ENCODE results near the gene TUBB4B.
"Not testable (repeated sequence)": the region's sequence is repeated elsewhere in the genome, so short reads cannot be mapped to it uniquely, and the experiment has no call there.

The TUBB4B gene

DNA sequence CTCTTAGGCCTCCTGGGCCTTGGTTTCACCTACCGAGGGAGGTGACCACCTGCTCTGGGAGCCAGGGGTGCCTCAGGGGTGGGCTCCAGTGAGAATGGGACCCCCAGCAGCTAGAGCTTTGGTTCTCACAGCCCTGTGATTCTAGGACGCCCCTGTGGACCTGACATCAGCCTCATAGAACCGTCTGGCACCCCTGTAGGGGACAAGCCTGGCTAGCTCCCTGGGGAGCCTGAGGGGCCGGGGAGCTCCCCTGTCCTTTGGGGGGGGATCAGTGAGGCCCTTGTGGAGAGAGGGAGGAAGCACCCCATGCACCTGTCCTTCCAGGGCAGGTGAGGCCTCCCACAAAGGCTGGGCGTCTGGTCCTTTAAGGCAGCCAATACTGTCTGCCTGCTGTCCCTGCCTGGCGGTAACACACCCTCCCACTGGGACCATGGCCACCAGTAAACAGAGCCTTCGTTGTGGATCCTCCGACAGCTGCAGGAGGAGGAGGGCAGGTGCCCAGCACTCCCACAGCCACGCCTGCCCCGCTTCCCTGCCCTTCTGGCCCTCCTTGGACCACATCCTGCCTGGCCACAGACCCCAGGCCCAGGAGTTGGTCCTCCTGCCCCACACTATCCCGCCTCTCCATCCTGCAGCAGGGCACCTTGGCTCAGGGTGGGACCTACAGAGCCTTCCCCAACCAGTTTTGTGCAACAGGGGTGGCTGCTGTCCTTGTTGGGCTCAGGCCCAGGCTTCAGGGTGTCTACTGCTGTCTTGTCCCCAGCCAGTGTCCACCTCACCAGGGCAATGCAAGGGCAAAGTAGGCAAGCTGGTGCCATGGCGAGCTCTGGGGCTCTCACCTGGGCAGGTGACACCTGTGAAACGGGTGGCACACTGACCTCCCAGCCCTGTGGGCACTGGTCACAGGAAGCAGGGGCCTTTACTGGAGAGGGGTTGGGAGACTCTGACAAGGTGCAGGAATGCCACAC lies 3.0 kb upstream of the TUBB4B start:
- no peak for DNase-seq (ENCODE audit: low read depth)

GRCh38 chr9:137239541-137240200 lies 1.4 kb upstream of the TUBB4B start:
- DNase-seq (ENCODE audit: low read depth) = not testable (repeated sequence)

DNA sequence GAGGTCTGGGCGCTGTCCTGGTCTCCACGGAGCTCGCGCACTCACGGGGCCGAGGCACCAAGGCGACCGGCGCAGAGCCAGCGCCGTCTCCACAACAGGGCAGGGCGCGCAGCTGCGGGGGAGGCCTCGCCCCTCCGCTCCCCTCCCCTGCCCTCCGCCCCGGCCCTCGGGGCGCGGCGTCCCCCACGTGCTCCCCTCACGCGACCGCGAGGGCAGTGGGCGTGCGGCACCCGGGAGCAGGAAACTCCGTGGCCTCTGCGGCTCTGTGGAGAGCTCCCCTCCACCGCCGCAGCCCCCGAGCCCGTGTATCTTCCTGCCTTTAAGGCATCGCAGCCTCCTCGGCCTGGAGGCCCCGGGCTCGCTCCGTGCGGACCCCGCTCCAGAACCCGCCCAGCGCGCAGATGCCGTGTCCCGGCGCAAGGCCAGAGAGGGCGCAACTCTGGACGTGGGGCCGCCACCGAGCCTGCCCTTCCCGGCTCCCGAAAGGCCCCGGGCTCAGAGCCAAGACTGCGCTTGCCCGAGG lies 708 bp upstream of the TUBB4B start:
- DNase-seq (ENCODE audit: low read depth) = peak; percentile 68

- peak; percentile 64 for DNase-seq (ENCODE audit: low read depth)
These were observed 592 bp downstream of the TUBB4B start for GRCh38 chr9:137241490-137242268.

DNA sequence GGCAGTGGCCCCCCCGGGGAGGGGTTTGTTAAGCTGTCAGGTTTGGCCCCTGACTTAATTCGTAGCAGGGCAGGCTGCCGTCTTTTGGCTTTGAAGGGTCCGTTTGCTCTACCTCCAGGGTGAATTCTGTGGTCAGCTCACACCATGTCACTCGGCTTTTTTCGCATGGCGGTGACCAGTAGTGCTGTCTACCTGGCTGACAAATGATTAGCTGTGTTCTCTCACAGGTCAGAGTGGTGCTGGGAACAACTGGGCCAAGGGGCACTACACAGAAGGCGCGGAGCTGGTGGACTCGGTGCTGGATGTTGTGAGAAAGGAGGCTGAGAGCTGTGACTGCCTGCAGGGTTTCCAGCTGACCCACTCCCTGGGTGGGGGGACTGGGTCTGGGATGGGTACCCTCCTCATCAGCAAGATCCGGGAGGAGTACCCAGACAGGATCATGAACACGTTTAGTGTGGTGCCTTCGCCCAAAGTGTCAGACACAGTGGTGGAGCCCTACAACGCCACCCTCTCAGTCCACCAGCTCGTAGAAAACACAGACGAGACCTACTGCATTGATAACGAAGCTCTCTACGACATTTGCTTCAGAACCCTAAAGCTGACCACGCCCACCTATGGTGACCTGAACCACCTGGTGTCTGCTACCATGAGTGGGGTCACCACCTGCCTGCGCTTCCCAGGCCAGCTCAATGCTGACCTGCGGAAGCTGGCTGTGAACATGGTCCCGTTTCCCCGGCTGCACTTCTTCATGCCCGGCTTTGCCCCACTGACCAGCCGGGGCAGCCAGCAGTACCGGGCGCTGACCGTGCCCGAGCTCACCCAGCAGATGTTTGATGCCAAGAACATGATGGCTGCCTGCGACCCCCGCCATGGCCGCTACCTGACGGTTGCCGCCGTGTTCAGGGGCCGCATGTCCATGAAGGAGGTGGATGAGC lies 1.4 kb downstream of the TUBB4B start:
- DNase-seq (ENCODE audit: low read depth) = no peak

DNA sequence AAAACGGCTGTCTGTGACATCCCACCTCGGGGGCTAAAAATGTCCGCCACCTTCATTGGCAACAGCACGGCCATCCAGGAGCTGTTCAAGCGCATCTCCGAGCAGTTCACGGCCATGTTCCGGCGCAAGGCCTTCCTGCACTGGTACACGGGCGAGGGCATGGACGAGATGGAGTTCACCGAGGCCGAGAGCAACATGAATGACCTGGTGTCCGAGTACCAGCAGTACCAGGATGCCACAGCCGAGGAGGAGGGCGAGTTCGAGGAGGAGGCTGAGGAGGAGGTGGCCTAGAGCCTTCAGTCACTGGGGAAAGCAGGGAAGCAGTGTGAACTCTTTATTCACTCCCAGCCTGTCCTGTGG lies 2.2 kb downstream of the TUBB4B start:
- DNase-seq (ENCODE audit: low read depth) = not testable (repeated sequence)

- no peak for DNase-seq (ENCODE audit: low read depth)
These were observed 2.8 kb downstream of the TUBB4B start for GRCh38 chr9:137243626-137244485.

DNA sequence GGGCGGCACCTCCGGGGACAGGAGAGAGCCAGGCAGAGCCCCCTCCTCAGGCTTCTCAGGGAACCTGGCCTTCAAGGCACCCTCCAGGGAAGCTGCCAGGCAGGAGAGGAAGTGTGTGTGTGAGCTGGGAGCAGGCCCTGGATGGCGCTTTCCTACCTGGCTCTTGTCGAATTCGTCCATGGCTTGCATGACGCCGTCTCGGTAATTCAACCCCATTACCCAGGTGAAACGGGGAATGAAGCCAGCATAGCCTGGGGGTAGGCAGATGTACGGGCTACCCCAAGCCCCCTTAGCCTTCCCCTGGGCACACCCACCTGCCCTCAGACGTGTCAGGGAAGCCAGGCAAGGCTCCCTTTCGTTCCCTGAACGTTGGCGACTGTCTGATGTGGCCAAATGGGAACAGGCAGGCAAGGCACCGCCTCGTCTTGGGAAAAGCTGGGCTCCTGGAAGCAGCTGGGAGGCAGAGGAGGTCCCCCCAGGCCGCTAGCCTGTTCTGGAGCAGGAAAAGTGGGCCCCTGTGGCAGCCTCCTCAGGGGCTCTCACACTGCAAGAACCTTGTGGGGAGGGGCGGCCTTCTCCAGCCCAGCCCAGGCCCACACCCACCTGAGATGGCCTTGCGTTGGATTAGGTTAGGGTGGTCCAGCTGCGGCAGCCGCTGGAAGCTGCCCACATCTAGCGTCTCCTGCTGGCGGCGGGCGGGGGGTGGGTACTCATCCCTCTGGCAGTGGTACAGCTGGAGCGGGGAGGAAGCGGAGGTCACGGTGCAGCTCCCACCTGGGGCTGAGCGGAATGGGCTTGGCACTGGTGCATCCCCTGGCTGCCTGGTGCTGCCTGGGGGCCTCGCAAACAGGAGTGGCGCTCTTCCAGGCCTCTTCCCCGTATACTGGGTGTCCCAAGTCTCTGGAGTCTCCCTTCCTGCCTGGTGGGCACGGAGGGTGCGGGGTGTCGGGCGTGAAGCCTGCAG lies 3.7 kb downstream of the TUBB4B start:
- no peak for DNase-seq (ENCODE audit: low read depth)

DNA sequence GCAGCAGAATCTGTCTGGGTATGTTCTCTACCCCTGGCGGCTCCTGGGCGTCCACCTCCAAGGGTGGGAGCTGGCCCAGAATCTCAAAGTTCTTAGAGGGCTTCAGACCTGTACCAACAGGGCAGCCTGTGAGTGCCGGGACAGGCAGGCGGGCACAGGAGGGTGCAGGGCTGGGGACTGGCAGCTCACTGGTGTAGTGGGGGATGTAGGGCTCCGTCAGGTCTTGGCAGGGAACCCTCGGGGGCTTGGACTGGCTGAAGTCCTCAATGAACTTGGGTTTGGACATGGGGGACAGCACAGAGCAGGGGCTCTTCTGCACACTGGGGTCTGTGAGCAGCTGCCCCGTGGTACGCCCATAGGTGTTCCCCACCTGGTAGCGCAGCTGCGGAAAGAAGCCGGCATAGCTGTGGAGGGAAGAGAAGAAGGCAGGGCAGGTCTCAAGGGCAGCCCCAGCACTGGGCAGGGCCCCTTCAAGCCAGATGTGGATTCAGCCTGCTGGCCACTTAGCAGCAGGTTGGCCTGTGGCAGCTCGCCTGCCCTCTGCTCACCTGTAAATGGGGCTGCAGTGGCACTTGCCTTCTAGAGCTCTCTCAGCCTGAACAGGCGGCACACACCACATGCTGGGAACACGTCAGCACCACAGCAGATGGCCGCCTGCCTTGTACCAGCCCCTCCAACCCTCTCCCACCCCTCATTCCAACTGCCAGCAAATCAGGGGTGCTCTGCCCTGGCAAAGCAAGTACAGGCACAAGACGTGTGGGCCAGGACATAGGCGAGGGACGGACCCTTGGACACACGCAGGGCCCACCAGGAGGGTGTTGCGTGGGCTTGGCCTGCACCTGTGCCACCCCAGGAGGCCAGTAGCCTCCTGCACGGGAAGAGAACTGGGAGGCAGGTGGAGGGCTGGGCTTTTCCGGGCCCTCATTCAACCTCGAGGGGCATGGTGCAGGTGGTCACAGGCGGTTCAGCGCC lies 4.6 kb downstream of the TUBB4B start:
- no peak for DNase-seq (ENCODE audit: low read depth)

DNA sequence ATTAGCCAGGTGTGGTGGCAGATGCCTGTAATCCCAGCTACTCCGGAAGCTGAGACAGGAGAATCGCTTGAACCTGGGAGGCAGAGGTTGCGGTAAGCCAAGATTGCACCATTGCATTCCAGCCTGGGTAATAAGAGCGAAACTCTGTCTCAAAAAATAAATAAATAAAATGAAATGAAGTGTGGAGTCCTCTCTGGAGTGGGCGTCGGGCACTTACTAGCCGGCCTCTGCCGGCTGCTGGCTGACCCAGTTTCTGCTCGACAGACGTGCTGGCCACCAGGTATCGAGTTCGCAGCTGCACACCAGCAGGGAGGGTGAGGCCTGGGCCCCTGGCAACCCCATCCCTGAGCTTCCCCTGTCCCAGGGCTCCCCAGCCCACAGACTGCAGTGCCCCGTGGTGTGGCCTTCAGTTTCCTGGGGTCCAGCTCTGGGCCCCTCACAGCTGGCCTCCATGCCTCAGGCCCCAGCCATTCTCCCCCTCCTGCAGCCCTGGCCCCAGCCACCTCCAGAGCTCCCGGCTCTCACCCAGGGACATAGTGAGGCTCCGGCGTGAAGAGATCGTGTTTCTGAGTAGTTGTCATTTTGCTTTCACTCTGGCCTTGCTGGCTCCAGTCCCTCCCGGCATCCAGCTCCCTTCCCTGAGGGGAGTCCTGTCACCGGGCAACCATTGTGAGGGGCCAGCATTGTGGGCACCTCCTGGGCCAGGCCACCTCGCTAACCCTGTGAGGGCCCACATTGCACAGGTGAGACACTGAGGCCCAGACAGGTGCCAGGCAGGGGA lies 6.2 kb downstream of the TUBB4B start:
- DNase-seq (ENCODE audit: low read depth) = no peak

- DNase-seq (ENCODE audit: low read depth) = no peak
These were observed 6.8 kb downstream of the TUBB4B start for GRCh38 chr9:137247916-137248175.

DNA sequence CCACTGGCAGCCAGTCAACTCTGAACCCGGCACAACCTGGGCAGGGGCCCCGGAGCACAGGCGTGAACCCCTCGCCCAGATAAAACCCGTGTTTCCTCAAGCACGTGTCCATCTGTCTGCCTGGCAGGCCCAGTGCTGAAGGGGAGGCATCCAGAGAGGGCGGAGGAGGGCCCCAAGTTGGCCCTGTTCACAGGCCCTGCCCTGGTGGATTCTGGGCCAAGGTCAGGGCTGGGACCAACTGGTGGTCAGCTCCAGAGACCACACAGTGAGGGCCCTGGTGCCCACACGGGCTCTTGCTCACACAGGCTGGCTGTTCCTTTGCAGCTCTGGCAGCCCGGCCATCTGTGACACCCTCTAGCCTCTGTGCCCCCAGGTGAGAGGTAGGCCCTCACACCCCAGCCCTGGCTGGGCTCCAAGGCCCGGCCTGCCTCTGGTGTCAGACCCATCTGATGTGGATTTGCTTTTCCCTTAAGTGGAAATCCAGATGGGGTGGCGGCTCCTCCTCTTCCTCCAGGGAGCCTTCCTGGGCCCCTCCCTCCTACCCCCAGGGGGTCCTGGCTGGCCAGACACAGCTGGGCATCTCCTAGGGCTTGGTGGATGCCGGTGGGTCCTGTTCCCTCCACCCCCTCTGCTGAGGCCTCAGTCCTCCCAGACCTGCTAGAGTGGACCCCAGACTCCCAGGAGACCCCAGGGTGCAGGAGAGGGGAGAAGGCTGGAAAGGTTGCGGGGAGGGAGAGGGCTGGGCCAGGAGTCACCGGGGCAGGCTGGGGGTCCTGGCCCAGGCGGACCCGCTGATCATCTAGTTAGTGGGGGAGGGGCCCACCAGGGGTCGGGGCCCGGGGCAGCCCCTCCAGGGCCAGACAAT lies 9.5 kb downstream of the TUBB4B start:
- DNase-seq (ENCODE audit: low read depth) = no peak

GRCh38 chr9:137251194-137251461 lies 10.0 kb downstream of the TUBB4B start, which contains the start of gene STPG3:
Gene STPG3, plus strand, starts transcription at chr9:137251286. Its CDS starts 1 bp downstream, at chr9:137251287.
- no peak for DNase-seq (ENCODE audit: low read depth)

- DNase-seq (ENCODE audit: low read depth) = no peak
These were observed 10.6 kb downstream of the TUBB4B start for GRCh38 chr9:137251490-137252268.
